ENCODE data around the gene NR6A1. TPM values are rescaled to one million over a fixed set of nuclear protein-coding genes. Genes with fewer than 3 reads are reported as not detected.

The NR6A1 gene
- total and polyA plus RNA-seq, 2 of the 8 experiments (the other 6 are each of a cell fraction or from before 2014, with no cell fraction given): 93.2 to 237 TPM

GRCh38 chr9:124469011-124469832 is 301.9 kb downstream of the NR6A1 start (continued):
- TF ChIP-seq CHD2 (IDR thresholded peaks at IDR 0.05; ENCODE audit: low read length) (no peak), TBP (IDR thresholded peaks at IDR 0.05; ENCODE audit: low read depth, low read length) (no peak), SIN3A (conservative IDR thresholded peaks at IDR 0.05 in 1 of 2, IDR thresholded peaks at IDR 0.05 in 1 of 2; ENCODE audit: low read depth in 1 of 2, low read length in 2 of 2) (no peak)

All from H1 (cell line).